ENCODE data around the gene HMGXB3. TPM values are rescaled to one million over a fixed set of nuclear protein-coding genes. Genes with fewer than 3 reads are reported as not detected.

Gene HMGXB3
- total RNA-seq, 2 experiments from 2014 or later = 44.1 to 49.4 TPM

DNA sequence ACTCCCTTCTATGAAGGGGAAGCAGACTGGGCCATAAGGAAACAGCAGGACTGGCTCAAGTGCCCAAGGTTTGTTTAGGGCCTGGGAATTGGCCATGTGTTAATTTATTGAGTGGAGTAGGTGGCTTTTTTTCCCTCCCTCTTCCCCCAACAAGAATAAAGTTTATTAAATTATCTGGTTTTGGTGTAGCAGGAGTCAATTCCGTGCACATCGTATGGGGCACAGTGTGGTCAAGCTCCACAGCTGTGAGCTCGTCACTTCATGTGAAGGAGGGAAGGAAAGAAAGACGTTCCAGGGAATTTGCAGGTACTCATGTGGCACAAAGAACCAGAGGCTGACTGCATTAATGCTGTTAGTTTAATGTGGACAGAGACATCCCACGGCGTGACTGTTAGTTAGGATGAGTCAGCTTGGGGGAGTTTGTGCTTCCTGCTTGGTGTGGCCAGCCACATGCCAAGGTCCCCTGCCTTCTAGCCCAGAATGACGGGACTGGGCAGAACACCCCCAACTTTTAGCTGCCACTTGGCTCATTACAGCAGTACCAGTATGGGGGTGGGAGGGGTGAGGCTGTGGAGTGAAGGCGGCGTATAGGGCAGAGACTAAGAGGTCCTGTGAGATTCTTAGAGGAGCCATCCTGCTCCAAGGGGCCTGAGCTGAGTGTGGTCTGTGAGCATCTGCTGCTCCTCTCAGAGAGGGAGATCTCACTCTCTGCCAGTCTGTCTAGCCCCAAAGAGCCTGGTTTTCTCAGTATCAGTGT is 52.6 kb downstream of the HMGXB3 start:
- Mint-ChIP-seq H3K36me3 (peaks cover 47% of the 10 kb centered on the region), H3K4me3 (no peak overlapping the region), H3K9me3 (ENCODE audit: low read depth) (no peaks in the 10 kb centered on the region), H3K27me3 (no peaks in the 10 kb centered on the region), H3K27ac (peak overlapping the region; percentile 72), H3K4me1 (peaks cover 38% of the 10 kb centered on the region)
- CTCF ChIA-PET = interaction anchor here (1.0 kb wide), 1 partner anchor 14 kb away, joined by 3 read pairs; no protein-coding TSS in a partner anchor
- ATAC-seq = peak; percentile 60
- DNase-seq = peak; percentile 60

DNA sequence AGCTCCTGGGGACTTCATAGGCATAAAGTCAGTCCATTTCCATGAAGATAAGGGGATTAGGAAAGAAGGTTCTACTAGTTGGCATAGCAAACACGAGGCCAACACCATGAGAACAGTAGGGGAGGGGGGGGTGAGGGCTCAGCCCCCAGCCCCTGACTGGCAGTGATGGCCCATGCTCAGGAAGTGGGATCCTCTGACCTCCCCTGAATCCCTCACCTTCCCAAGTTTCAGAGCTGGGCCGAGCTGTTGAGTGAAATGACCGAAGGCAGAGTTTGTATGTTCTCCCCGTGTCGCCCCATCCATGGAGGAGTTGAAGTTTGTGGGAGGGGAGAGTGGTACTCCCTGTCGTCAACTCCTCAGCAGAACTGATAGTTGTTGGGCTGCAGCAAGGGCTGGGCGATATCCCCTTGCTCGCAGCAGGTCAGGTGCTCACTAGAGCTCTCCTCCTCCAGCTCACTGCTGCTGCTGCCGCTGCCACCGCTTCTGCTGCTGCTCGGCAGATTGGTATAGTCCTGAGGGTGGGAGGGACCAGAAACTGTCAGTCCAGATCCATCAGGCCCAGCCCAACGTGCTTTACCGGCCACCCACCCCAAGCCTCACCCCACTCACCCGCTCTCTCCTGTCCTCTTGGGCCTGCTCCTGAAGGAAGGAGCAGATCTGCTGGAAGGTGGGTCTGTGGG is 53.3 kb downstream of the HMGXB3 start:
- Mint-ChIP-seq H3K27ac (peak overlapping the region; percentile 69), H3K9me3 (ENCODE audit: low read depth) (no peaks in the 10 kb centered on the region), H3K4me1 (peaks cover 42% of the 10 kb centered on the region), H3K27me3 (no peaks in the 10 kb centered on the region), H3K36me3 (peaks cover 41% of the 10 kb centered on the region), H3K4me3 (no peak overlapping the region)
- DNase-seq (no peak), ATAC-seq (no peak)
- CTCF ChIA-PET = interaction anchor here (1.0 kb wide), 1 partner anchor 13 kb away, joined by 3 read pairs; no protein-coding TSS in a partner anchor

GRCh38 chr5:150054569-150054968 is 54.0 kb downstream of the HMGXB3 start:
- H3K9me3 Mint-ChIP-seq (ENCODE audit: low read depth) = no peaks in the 10 kb centered on the region
- no peak overlapping the region for H3K4me3 Mint-ChIP-seq
- H3K27ac Mint-ChIP-seq = no peak overlapping the region
- H3K4me1 Mint-ChIP-seq = peaks cover 41% of the 10 kb centered on the region
- DNase-seq (no peak), ATAC-seq (no peak)
- peaks cover 34% of the 10 kb centered on the region for H3K36me3 Mint-ChIP-seq
- no peaks in the 10 kb centered on the region for H3K27me3 Mint-ChIP-seq
- CTCF ChIA-PET = no interaction called here

GRCh38 chr5:150055326-150056074 is 55.0 kb downstream of the HMGXB3 start:
- no peaks in the 10 kb centered on the region for H3K9me3 Mint-ChIP-seq (ENCODE audit: low read depth)
- H3K27me3 Mint-ChIP-seq = no peaks in the 10 kb centered on the region
- H3K4me1 Mint-ChIP-seq = peaks cover 33% of the 10 kb centered on the region
- DNase-seq (no peak), ATAC-seq (no peak)
- H3K4me3 Mint-ChIP-seq = no peak overlapping the region
- H3K27ac Mint-ChIP-seq = no peak overlapping the region
- CTCF ChIA-PET = no interaction called here
- peaks cover 27% of the 10 kb centered on the region for H3K36me3 Mint-ChIP-seq

GRCh38 chr5:150056075-150056443 is 55.5 kb downstream of the HMGXB3 start:
- H3K36me3 Mint-ChIP-seq = peaks cover 21% of the 10 kb centered on the region
- no peak for ATAC-seq
- CTCF ChIA-PET = no interaction called here
- H3K4me3 Mint-ChIP-seq = no peak overlapping the region
- no peak for DNase-seq
- H3K27me3 Mint-ChIP-seq = no peaks in the 10 kb centered on the region
- peaks cover 31% of the 10 kb centered on the region for H3K4me1 Mint-ChIP-seq
- H3K27ac Mint-ChIP-seq = no peak overlapping the region
- H3K9me3 Mint-ChIP-seq (ENCODE audit: low read depth) = no peaks in the 10 kb centered on the region

DNA sequence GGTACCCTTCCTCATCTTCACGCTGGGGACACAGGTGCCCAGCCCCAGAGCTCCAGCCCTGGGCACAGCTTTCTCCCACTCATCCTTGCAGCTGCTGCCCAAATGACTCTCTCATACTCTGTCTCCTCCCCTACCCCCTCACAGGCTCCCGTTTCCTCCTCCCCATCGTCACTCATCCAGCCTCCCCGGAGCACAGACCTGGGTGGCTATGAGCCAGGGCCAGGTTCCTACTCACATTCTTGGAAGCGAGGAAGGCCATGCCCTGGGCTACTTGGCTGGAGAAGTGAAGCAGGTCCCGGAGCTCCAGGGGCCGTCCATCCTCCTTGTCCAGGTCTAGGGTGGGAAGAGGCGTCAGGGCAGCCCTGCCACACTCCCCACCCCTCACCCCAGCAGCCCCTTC is 56.5 kb downstream of the HMGXB3 start:
- Mint-ChIP-seq H3K4me3 (no peak overlapping the region), H3K9me3 (ENCODE audit: low read depth) (no peaks in the 10 kb centered on the region), H3K36me3 (peaks cover 15% of the 10 kb centered on the region), H3K27ac (no peak overlapping the region), H3K4me1 (peaks cover 27% of the 10 kb centered on the region), H3K27me3 (no peaks in the 10 kb centered on the region)
- DNase-seq = no peak
- no peak for ATAC-seq
- CTCF ChIA-PET = no interaction called here

- ATAC-seq (no peak), DNase-seq (no peak)
- H3K4me1 Mint-ChIP-seq = peaks cover 22% of the 10 kb centered on the region
- no peaks in the 10 kb centered on the region for H3K9me3 Mint-ChIP-seq (ENCODE audit: low read depth)
- no peak overlapping the region for H3K27ac Mint-ChIP-seq
- H3K4me3 Mint-ChIP-seq = no peak overlapping the region
- peaks cover 15% of the 10 kb centered on the region for H3K36me3 Mint-ChIP-seq
- CTCF ChIA-PET = no interaction called here
- H3K27me3 Mint-ChIP-seq = no peaks in the 10 kb centered on the region
Observed at GRCh38 chr5:150057511-150057910, 57.0 kb downstream of the HMGXB3 start.

DNA sequence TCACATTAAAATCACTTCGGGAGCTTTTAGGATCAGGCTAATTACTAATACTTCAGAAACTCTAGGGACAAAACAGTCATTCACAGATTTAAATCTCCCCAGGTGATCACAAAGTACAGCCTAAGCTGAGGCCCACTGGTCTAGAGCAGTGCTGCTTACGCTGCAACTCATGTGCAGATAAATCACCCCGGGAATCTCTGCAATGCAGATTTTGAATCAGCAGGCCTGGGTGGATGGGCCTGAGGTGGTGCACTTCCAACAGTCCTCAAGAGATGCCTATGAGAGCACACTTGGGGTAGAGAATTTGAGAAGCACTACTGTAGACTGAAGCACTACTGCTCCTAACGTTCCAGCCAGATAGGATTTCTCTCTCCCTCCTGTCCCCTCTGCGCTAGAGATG is 57.5 kb downstream of the HMGXB3 start:
- CTCF ChIA-PET = interaction anchor here (0.7 kb wide), 1 partner anchor 1867 kb away, joined by 3 read pairs; no protein-coding TSS in a partner anchor
- Mint-ChIP-seq H3K27me3 (no peaks in the 10 kb centered on the region), H3K27ac (no peak overlapping the region), H3K4me3 (no peak overlapping the region), H3K4me1 (peaks cover 17% of the 10 kb centered on the region), H3K9me3 (ENCODE audit: low read depth) (no peaks in the 10 kb centered on the region), H3K36me3 (peaks cover 10% of the 10 kb centered on the region)
- ATAC-seq (no peak), DNase-seq (no peak)

DNA sequence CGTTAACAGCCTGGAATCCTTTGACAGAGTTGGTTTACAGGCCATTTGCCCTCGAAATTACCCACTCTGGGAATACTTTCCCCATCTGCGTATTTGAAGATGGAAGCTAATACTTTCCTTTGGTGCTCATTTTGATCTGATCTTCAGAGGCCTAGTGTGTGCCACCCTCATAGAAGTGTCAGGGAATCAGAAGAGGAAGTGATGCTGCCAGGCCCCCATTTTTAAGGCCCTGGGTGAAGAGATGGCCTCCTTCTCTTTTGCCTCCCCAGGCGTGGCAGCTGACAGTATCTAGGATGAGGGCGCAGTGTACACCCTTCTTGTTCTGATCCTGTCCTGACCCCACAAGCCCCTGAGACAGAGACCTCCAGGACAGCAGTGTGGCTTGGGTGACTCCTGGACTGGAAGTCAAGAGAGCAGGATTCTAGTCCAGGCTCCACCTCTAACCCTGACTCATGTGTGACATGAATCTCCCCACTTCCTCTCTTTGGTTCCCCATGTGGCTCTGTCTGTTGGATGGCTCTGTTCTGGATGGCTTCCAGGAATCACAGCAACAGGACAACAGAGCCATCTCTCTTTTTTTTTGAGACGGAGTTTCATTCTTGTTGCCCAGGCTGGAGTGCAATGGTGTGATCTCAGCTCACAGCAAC is 58.1 kb downstream of the HMGXB3 start:
- DNase-seq (no peak), ATAC-seq (no peak)
- Mint-ChIP-seq H3K4me3 (no peak overlapping the region), H3K4me1 (peaks cover 12% of the 10 kb centered on the region), H3K27me3 (no peaks in the 10 kb centered on the region), H3K36me3 (peaks cover 4% of the 10 kb centered on the region), H3K27ac (no peak overlapping the region), H3K9me3 (ENCODE audit: low read depth) (no peaks in the 10 kb centered on the region)
- CTCF ChIA-PET = interaction anchor here (0.7 kb wide), 1 partner anchor 1866 kb away, joined by 3 read pairs; no protein-coding TSS in a partner anchor

GRCh38 chr5:150059623-150060022 is 59.1 kb downstream of the HMGXB3 start:
- no peak overlapping the region for H3K4me3 Mint-ChIP-seq
- H3K27me3 Mint-ChIP-seq = peaks cover 8% of the 10 kb centered on the region
- H3K27ac Mint-ChIP-seq = no peak overlapping the region
- ATAC-seq = no peak
- H3K4me1 Mint-ChIP-seq = peaks cover 12% of the 10 kb centered on the region
- no peaks in the 10 kb centered on the region for H3K36me3 Mint-ChIP-seq
- H3K9me3 Mint-ChIP-seq (ENCODE audit: low read depth) = no peaks in the 10 kb centered on the region
- CTCF ChIA-PET = no interaction called here
- no peak for DNase-seq

GRCh38 chr5:150060471-150060870 is 59.9 kb downstream of the HMGXB3 start:
- CTCF ChIA-PET = no interaction called here
- no peaks in the 10 kb centered on the region for H3K9me3 Mint-ChIP-seq (ENCODE audit: low read depth)
- peaks cover 16% of the 10 kb centered on the region for H3K4me1 Mint-ChIP-seq
- no peaks in the 10 kb centered on the region for H3K36me3 Mint-ChIP-seq
- no peak for ATAC-seq
- H3K4me3 Mint-ChIP-seq = no peak overlapping the region
- peaks cover 9% of the 10 kb centered on the region for H3K27me3 Mint-ChIP-seq
- DNase-seq = no peak
- no peak overlapping the region for H3K27ac Mint-ChIP-seq

- H3K36me3 Mint-ChIP-seq = no peaks in the 10 kb centered on the region
- CTCF ChIA-PET = no interaction called here
- ATAC-seq (no peak), DNase-seq (no peak)
- H3K27ac Mint-ChIP-seq = no peak overlapping the region
- no peak overlapping the region for H3K4me3 Mint-ChIP-seq
- peaks cover 9% of the 10 kb centered on the region for H3K27me3 Mint-ChIP-seq
- H3K9me3 Mint-ChIP-seq (ENCODE audit: low read depth) = no peaks in the 10 kb centered on the region
- peaks cover 24% of the 10 kb centered on the region for H3K4me1 Mint-ChIP-seq
Observed at GRCh38 chr5:150061538-150061995, 61.0 kb downstream of the HMGXB3 start.

- H3K27ac Mint-ChIP-seq = no peak overlapping the region
- peaks cover 31% of the 10 kb centered on the region for H3K4me1 Mint-ChIP-seq
Observed at GRCh38 chr5:150062216-150062922, 61.8 kb downstream of the HMGXB3 start.

More at GRCh38 chr5:150062216-150062922, 61.8 kb downstream of the HMGXB3 start:
- ATAC-seq = no peak
- Mint-ChIP-seq H3K4me3 (no peak overlapping the region), H3K27me3 (peaks cover 9% of the 10 kb centered on the region), H3K36me3 (no peaks in the 10 kb centered on the region), H3K9me3 (ENCODE audit: low read depth) (no peaks in the 10 kb centered on the region)
- CTCF ChIA-PET = no interaction called here
- no peak for DNase-seq
